Mesangial cell (primary cell): ENCODE data around the gene LECT2. TPM values are rescaled to one million over a fixed set of nuclear protein-coding genes. Genes with fewer than 3 reads are reported as not detected.

Experiments used
- total RNA-seq: library from RNA; depleted of rRNA; stranded (reverse); fragments of >200 nt; gene quantifications from 2 replicates; pipeline ENCODE4 v1.2.3, GENCODE V29; 2015

LECT2 gene
- total RNA-seq, result not detected in 2 replicates

DNA sequence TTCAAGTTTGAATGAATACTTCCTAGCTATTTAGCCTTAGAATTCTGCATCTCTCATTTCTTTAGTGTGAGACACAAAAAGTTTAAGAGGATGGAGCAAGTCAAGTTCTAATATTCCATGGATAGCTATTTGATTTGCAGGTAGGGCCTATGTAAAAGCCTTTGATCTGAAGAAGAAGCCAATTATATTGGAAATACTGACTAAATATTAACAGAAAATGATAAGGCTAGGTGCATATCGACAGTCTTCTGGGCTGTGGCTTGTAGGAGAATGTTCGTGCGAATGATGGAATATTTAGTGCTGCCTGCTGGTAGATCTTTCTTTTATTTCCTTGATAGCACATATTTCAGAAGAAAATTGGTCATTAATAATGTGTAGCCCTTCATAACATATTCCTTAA lies at the start of gene LECT2:
Gene LECT2 (minus strand): TSS at position 85 of the 400 bp plus-strand sequence. CDS start 150 bp downstream, outside the sequence.

Other genes starting within 250 kb of the LECT2 start
- gene SLC25A48, start 120.3 kb downstream of the LECT2 start, total RNA-seq, result not detected in 2 replicates
- gene IL9, start 59.1 kb downstream of the LECT2 start, total RNA-seq, result not detected in 2 replicates
- 494 and 856 TPM in 2 replicates for gene TGFBI, start 74.0 kb upstream of the LECT2 start, total RNA-seq
- 18.9 and 21.8 TPM in 2 replicates for gene SMAD5, start 177.9 kb upstream of the LECT2 start, total RNA-seq
- not detected in 2 replicates for gene SMIM32, start 238.2 kb upstream of the LECT2 start, total RNA-seq